Vagina (tissue), 2 donors: ENCODE measurements around the gene ACTL10. TPM values are rescaled to one million over a fixed set of nuclear protein-coding genes. Genes with fewer than 3 reads are reported as not detected.

Experiments used
- DNase-seq, 2 donors: peaks; one replicate each; pipeline ENCODE4 v3.0.0-alpha.2; 2017; ENCODE audit errors: extremely low spot score in 2 of 2
- H3K27ac ChIP-seq: fragments of 200-600 bp; sonication (generic); one replicate; pipeline ENCODE4 v1.5.1; 2019
- H3K27me3 ChIP-seq: fragments of 200-600 bp; sonication (generic); one replicate; pipeline ENCODE4 v1.5.1; 2019
- H3K36me3 ChIP-seq, 2 donors: fragments of 200-600 bp; sonication (generic); one replicate each; pipeline ENCODE4 v1.5.1; 2017 to 2019
- H3K4me1 ChIP-seq: fragments of 200-600 bp; sonication (generic); one replicate; pipeline ENCODE4 v1.5.1; 2019
- H3K4me3 ChIP-seq, 2 donors: fragments of 200-600 bp; sonication (generic); 1 replicate in 1 of 2; 2 replicates in 1 of 2; pipeline ENCODE4 v1.5.1; 2016 to 2019
- H3K9me3 ChIP-seq: fragments of 200-600 bp; sonication (generic); one replicate; pipeline ENCODE4 v1.5.1; 2019
- CTCF ChIP-seq, 3 experiments: fragments of 450-650 bp in 2 of 3; fragments of 200-600 bp in 1 of 3; sonication (generic) in 1 of 3; IDR thresholded peaks; one replicate each; pipeline ENCODE4 v1.5.1; 2017 to 2019; ENCODE audit warnings: antibody characterized with exemption in 3 of 3, mild to moderate bottlenecking in 2 of 3, moderate library complexity in 2 of 3
- POLR2A ChIP-seq, 2 donors: fragments of 450-650 bp; IDR thresholded peaks; one replicate each; pipeline ENCODE4 v1.6.1; 2017; ENCODE audit warnings: antibody characterized with exemption in 2 of 2, mild to moderate bottlenecking in 2 of 2, moderate library complexity in 2 of 2
- POLR2AphosphoS5 ChIP-seq, 2 donors: sonication (generic); formaldehyde crosslinking; IDR thresholded peaks; one replicate each; pipeline ENCODE4 v1.9.0; 2017; ENCODE audit warnings: antibody characterized with exemption in 2 of 2, mild to moderate bottlenecking in 2 of 2, low read depth in 1 of 2; ENCODE audit not compliant: insufficient read depth in 1 of 2
- intact Hi-C: fragments of 100-400 bp; cut with DNase I; formaldehyde crosslinking; loops from one replicate; pipeline ENCODE4 v1.15.1; 2023
- total RNA-seq: library from RNA; depleted of rRNA; stranded (reverse); fragments of >200 nt; gene quantifications from one replicate; pipeline ENCODE4 v1.2.3, GENCODE V29; 2016

The ACTL10 gene
- total RNA-seq, 1 donor from 2014 or later = 1.5 TPM

GRCh38 chr20:33676652-33677645 is 10.2 kb downstream of the ACTL10 start:
- no peak for DNase-seq
- intact Hi-C loops = loop anchor here (10.0 kb wide), 1 partner anchor 58 kb away; the partner anchor contains the start of gene ZNF341
- H3K4me3 ChIP-seq = no peak overlapping the region
- peak overlapping the region; percentile 95 for H3K27ac ChIP-seq
- H3K4me1 ChIP-seq = peaks cover 40% of the 10 kb centered on the region
- H3K36me3 ChIP-seq = no peaks in the 10 kb centered on the region
- H3K27me3 ChIP-seq = no peaks in the 10 kb centered on the region
- TF ChIP-seq POLR2A (IDR thresholded peaks at IDR 0.05) (no peak), CTCF (IDR thresholded peaks at IDR 0.05) (no peak), POLR2AphosphoS5 (IDR thresholded peaks at IDR 0.05; ENCODE audit: insufficient read depth in 1 of 2, low read depth in 1 of 2) (no peak)
- no peaks in the 10 kb centered on the region for H3K9me3 ChIP-seq

- H3K4me3 ChIP-seq = no peak overlapping the region
- H3K27me3 ChIP-seq = no peaks in the 10 kb centered on the region
- intact Hi-C loops = loop anchor here (10.0 kb wide), 1 partner anchor 57 kb away; the partner anchor contains the start of gene ZNF341
- peaks cover 28% of the 10 kb centered on the region for H3K4me1 ChIP-seq
- H3K27ac ChIP-seq = no peak overlapping the region
- H3K9me3 ChIP-seq = no peaks in the 10 kb centered on the region
- DNase-seq = no peak
- TF ChIP-seq CTCF (IDR thresholded peaks at IDR 0.05) = no peak
- TF ChIP-seq POLR2AphosphoS5 (IDR thresholded peaks at IDR 0.05; ENCODE audit: insufficient read depth in 1 of 2, low read depth in 1 of 2) = peak in 1 of 2 donors; percentile 48
- no peaks in the 10 kb centered on the region for H3K36me3 ChIP-seq
These were observed 11.4 kb downstream of the ACTL10 start for GRCh38 chr20:33677991-33678702.

- intact Hi-C loops = loop anchor here (10.0 kb wide), 1 partner anchor 55 kb away; the partner anchor contains the start of gene ZNF341
- H3K27ac ChIP-seq = no peak overlapping the region
These were observed 13.2 kb downstream of the ACTL10 start for GRCh38 chr20:33679758-33680485.

GRCh38 chr20:33680686-33681085 is 13.9 kb downstream of the ACTL10 start:
- Histone ChIP-seq H3K4me1 (peaks cover 27% of the 10 kb centered on the region), H3K27me3 (no peaks in the 10 kb centered on the region), H3K27ac (no peak overlapping the region), H3K4me3 (no peak overlapping the region), H3K36me3 (no peaks in the 10 kb centered on the region), H3K9me3 (no peaks in the 10 kb centered on the region)
- no peak for DNase-seq
- intact Hi-C loops = no loop called here
- no peak for TF ChIP-seq CTCF (IDR thresholded peaks at IDR 0.05)
- TF ChIP-seq POLR2A (IDR thresholded peaks at IDR 0.05) = no peak
- TF ChIP-seq POLR2AphosphoS5 (IDR thresholded peaks at IDR 0.05; ENCODE audit: insufficient read depth in 1 of 2, low read depth in 1 of 2) = no peak

More at GRCh38 chr20:33679758-33680485, 13.2 kb downstream of the ACTL10 start:
- DNase-seq = no peak
- H3K4me1 ChIP-seq = peaks cover 24% of the 10 kb centered on the region
- no peak for TF ChIP-seq POLR2AphosphoS5 (IDR thresholded peaks at IDR 0.05; ENCODE audit: insufficient read depth in 1 of 2, low read depth in 1 of 2)
- no peak for TF ChIP-seq CTCF (IDR thresholded peaks at IDR 0.05)
- no peaks in the 10 kb centered on the region for H3K36me3 ChIP-seq
- no peaks in the 10 kb centered on the region for H3K9me3 ChIP-seq
- no peak overlapping the region for H3K4me3 ChIP-seq
- no peaks in the 10 kb centered on the region for H3K27me3 ChIP-seq
